K562 (cell line): ENCODE results near the gene MCCD1. TPM values are rescaled to one million over a fixed set of nuclear protein-coding genes. Genes with fewer than 3 reads are reported as not detected.

ENCODE experiments used
- ARID1B ChIP-seq: fragments of 450-650 bp; IDR thresholded peaks from 2 replicates; pipeline ENCODE4 v1.6.1; 2016; ENCODE audit warnings: antibody characterized with exemption, mild to moderate bottlenecking, inconsistent platforms
- ARID2 ChIP-seq: fragments of 450-650 bp; IDR thresholded peaks from 2 replicates; pipeline ENCODE4 v1.6.1; 2017; ENCODE audit warnings: antibody characterized with exemption, mild to moderate bottlenecking
- NFIX ChIP-seq: fragments of 250-450 bp; sonication (Bioruptor Pico); IDR thresholded peaks from 2 replicates; pipeline ENCODE4 v1.4.0; 2020; ENCODE audit warnings: low read depth, mild to moderate bottlenecking, moderate library complexity
- POU5F1 ChIP-seq: fragments of 150-350 bp; IDR thresholded peaks from 2 replicates; pipeline ENCODE4 v1.6.1; 2014; ENCODE audit warnings: borderline replicate concordance, low read length, low read depth, mild to moderate bottlenecking; ENCODE audit not compliant: partially characterized antibody
- YY1 ChIP-seq, 3 experiments: IDR thresholded peaks; 2 replicates each; pipeline ENCODE4 v1.6.1; 2011; ENCODE audit warnings: low read length in 2 of 3, mild to moderate bottlenecking in 2 of 3, moderate library complexity in 2 of 3, borderline replicate concordance in 1 of 3, control low read depth in 1 of 3, low read depth in 1 of 3; ENCODE audit not compliant: insufficient read depth in 3 of 3, insufficient replicate concordance in 2 of 3, control insufficient read depth in 1 of 3, insufficient read length in 1 of 3; ENCODE audit errors: extremely low read depth in 1 of 3
- polyA plus RNA-seq, 8 experiments: library from polyadenylated mRNA; depleted of rRNA in 4 of 8; stranded (reverse) in 5 of 8; unstranded in 3 of 8; fragments of >200 nt; fragmentation: Nextera tagmentation in 2 of 8; fragmentation: Illumina TruSeq in 1 of 8; extraction: Ambion mirVana in 2 of 8; extraction: Trizol in 1 of 8; gene quantifications; 2 replicates each; pipeline versions ENCODE4 v1.2.1 to v1.2.3, GENCODE V29; 2011 to 2014; ENCODE audit warnings: inconsistent platforms in 1 of 8, missing spikeins in 1 of 8
- total RNA-seq, 7 experiments: library from RNA; depleted of rRNA in 6 of 7; stranded (reverse); fragments of >200 nt in 6 of 7; fragmentation: Illumina TruSeq in 2 of 7; extraction: Trizol in 2 of 7; gene quantifications; 2 replicates each; pipeline versions ENCODE4 v1.2.1 to v1.2.3, GENCODE V29; 2011 to 2021; ENCODE audit warnings: low replicate concordance in 1 of 7
- TF ChIP-seq, protein P1 (sequence below): fragments of 200-600 bp; sonication (generic); IDR thresholded peaks from one replicate; pipeline ENCODE4 v1.6.1; 2012; ENCODE audit warnings: mild to moderate bottlenecking, low read depth, low read length, inconsistent platforms

MCCD1 gene
- total and polyA plus RNA-seq, 9 of the 15 experiments (the other 6 are each of a cell fraction or from before 2014, with no cell fraction given) = not detected

DNA sequence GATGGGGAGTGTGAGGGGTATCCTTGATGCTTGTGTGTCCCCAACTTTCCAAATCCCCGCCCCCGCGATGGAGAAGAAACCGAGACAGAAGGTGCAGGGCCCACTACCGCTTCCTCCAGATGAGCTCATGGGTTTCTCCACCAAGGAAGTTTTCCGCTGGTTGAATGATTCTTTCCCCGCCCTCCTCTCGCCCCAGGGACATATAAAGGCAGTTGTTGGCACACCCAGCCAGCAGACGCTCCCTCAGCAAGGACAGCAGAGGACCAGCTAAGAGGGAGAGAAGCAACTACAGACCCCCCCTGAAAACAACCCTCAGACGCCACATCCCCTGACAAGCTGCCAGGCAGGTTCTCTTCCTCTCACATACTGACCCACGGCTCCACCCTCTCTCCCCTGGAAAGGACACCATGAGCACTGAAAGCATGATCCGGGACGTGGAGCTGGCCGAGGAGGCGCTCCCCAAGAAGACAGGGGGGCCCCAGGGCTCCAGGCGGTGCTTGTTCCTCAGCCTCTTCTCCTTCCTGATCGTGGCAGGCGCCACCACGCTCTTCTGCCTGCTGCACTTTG, 46.7 kb downstream of the MCCD1 start, which contains the start of gene TNF (continued):
- TF ChIP-seq, protein P1, sequence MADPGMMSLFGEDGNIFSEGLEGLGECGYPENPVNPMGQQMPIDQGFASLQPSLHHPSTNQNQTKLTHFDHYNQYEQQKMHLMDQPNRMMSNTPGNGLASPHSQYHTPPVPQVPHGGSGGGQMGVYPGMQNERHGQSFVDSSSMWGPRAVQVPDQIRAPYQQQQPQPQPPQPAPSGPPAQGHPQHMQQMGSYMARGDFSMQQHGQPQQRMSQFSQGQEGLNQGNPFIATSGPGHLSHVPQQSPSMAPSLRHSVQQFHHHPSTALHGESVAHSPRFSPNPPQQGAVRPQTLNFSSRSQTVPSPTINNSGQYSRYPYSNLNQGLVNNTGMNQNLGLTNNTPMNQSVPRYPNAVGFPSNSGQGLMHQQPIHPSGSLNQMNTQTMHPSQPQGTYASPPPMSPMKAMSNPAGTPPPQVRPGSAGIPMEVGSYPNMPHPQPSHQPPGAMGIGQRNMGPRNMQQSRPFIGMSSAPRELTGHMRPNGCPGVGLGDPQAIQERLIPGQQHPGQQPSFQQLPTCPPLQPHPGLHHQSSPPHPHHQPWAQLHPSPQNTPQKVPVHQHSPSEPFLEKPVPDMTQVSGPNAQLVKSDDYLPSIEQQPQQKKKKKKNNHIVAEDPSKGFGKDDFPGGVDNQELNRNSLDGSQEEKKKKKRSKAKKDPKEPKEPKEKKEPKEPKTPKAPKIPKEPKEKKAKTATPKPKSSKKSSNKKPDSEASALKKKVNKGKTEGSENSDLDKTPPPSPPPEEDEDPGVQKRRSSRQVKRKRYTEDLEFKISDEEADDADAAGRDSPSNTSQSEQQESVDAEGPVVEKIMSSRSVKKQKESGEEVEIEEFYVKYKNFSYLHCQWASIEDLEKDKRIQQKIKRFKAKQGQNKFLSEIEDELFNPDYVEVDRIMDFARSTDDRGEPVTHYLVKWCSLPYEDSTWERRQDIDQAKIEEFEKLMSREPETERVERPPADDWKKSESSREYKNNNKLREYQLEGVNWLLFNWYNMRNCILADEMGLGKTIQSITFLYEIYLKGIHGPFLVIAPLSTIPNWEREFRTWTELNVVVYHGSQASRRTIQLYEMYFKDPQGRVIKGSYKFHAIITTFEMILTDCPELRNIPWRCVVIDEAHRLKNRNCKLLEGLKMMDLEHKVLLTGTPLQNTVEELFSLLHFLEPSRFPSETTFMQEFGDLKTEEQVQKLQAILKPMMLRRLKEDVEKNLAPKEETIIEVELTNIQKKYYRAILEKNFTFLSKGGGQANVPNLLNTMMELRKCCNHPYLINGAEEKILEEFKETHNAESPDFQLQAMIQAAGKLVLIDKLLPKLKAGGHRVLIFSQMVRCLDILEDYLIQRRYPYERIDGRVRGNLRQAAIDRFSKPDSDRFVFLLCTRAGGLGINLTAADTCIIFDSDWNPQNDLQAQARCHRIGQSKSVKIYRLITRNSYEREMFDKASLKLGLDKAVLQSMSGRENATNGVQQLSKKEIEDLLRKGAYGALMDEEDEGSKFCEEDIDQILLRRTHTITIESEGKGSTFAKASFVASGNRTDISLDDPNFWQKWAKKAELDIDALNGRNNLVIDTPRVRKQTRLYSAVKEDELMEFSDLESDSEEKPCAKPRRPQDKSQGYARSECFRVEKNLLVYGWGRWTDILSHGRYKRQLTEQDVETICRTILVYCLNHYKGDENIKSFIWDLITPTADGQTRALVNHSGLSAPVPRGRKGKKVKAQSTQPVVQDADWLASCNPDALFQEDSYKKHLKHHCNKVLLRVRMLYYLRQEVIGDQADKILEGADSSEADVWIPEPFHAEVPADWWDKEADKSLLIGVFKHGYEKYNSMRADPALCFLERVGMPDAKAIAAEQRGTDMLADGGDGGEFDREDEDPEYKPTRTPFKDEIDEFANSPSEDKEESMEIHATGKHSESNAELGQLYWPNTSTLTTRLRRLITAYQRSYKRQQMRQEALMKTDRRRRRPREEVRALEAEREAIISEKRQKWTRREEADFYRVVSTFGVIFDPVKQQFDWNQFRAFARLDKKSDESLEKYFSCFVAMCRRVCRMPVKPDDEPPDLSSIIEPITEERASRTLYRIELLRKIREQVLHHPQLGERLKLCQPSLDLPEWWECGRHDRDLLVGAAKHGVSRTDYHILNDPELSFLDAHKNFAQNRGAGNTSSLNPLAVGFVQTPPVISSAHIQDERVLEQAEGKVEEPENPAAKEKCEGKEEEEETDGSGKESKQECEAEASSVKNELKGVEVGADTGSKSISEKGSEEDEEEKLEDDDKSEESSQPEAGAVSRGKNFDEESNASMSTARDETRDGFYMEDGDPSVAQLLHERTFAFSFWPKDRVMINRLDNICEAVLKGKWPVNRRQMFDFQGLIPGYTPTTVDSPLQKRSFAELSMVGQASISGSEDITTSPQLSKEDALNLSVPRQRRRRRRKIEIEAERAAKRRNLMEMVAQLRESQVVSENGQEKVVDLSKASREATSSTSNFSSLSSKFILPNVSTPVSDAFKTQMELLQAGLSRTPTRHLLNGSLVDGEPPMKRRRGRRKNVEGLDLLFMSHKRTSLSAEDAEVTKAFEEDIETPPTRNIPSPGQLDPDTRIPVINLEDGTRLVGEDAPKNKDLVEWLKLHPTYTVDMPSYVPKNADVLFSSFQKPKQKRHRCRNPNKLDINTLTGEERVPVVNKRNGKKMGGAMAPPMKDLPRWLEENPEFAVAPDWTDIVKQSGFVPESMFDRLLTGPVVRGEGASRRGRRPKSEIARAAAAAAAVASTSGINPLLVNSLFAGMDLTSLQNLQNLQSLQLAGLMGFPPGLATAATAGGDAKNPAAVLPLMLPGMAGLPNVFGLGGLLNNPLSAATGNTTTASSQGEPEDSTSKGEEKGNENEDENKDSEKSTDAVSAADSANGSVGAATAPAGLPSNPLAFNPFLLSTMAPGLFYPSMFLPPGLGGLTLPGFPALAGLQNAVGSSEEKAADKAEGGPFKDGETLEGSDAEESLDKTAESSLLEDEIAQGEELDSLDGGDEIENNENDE = no peak
- TF ChIP-seq YY1 (IDR thresholded peaks at IDR 0.05; ENCODE audit: borderline replicate concordance in 1 of 3, control insufficient read depth in 1 of 3, extremely low read depth in 1 of 3, insufficient read depth in 3 of 3, insufficient read length in 1 of 3, insufficient replicate concordance in 2 of 3, low read depth in 1 of 3, low read length in 2 of 3) (no peak), ARID1B (no peak), POU5F1 (no peak), ARID2 (no peak), NFIX (CRISPR knock-in tag) (no peak)
